ENCODE measurements around the gene OR4S1.
"Not testable (repeated sequence)": the region's sequence is repeated elsewhere in the genome, so short reads cannot be mapped to it uniquely, and the experiment has no call there.

The OR4S1 gene, protein sequence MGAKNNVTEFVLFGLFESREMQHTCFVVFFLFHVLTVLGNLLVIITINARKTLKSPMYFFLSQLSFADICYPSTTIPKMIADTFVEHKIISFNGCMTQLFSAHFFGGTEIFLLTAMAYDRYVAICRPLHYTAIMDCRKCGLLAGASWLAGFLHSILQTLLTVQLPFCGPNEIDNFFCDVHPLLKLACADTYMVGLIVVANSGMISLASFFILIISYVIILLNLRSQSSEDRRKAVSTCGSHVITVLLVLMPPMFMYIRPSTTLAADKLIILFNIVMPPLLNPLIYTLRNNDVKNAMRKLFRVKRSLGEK

GRCh38 chr11:48305923-48306322, at the start of gene OR4S1:
Gene OR4S1 (plus strand): TSS chr11:48306223. CDS start chr11:48306223, 0 bp downstream.
- DNase-seq (ENCODE audit: low spot score) = no peak

DNA sequence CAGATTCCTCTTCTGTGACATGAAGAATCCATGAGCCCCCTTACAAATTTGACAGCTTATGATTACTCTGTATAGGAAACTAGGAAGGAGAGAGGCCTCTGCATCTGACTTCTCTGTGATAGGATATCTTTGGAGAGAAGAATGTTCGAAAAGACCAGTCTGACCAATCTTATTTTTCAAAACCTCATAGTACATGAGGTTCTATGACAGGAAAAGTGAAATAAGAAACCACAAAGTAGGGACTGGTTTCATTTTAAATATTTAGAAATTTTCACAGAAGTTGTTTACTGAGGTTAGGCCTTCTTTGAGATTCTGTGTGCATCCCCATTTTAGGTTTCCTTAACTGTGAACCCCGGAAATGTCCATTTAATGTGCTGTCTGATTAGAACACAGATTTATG, 44.4 kb upstream of the OR4S1 start:
- no peak for DNase-seq (ENCODE audit: low spot score)

DNA sequence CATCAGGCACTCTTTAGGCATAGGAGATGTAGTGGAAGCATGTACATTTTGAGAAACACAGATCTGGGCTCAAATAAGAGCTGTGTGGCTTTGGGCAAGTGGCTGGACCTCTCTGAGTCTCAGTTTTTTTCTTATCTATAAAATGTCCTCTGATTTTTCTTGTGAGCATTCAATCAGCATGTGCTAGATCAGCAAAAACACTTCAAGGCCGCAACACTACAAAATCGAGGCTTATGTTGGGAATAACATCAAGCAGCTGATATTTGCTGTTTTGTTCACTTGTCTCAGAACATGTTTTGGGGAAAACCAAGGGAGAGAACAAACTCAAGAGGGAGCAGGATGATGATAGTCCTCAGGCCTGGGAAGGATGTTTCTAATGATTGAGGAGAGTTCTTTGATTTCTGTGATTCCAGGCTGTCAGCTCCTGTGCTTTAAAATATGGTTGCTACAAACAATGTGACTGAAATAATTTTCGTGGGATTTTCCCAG, 42.6 kb upstream of the OR4S1 start, which contains the start of gene OR4X1:
TSS of gene OR4X1 (plus strand) at position 439 of the 489 bp plus-strand sequence. CDS start at position 439, 0 bp downstream.
- no peak for DNase-seq (ENCODE audit: low spot score)

DNA sequence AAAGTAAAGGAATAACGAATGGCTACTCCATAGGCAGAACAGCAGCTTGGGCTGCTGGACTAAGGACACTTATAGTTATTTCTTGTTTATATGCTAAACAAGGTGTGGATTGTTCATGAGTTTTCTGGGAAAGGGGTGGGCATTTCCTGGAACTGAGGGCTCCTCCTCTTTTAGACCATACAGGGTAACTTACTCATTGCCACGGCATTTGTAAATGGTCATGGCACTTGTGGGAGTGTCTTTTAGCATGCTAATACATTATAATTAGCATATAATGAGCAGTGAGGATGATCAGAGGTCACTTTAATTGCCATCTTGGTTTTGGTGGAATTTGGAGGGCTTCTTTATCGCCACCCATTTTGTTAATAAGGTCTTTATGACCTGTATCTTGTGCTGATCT, 35.4 kb upstream of the OR4S1 start:
- no peak for DNase-seq (ENCODE audit: low spot score)

DNA sequence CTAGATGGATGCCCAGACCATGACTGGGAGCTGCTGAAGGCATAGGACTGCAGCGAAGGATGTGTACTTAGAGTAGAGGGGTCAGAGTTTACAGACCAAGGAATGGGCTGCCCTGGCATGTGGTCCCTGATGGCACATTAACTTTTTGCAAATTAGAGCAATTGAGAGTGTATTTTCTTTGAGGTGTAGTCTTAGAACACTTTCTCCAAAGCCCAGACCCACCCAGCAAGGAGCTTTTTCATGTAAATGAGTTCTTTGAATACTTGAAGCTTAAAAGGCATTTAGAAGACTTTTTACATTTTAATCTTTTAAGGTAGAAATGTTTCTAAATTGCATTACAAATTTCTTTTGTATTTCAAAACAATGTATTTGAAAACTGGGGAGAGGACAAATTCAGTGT, 33.4 kb upstream of the OR4S1 start:
- no peak for DNase-seq (ENCODE audit: low spot score)

DNA sequence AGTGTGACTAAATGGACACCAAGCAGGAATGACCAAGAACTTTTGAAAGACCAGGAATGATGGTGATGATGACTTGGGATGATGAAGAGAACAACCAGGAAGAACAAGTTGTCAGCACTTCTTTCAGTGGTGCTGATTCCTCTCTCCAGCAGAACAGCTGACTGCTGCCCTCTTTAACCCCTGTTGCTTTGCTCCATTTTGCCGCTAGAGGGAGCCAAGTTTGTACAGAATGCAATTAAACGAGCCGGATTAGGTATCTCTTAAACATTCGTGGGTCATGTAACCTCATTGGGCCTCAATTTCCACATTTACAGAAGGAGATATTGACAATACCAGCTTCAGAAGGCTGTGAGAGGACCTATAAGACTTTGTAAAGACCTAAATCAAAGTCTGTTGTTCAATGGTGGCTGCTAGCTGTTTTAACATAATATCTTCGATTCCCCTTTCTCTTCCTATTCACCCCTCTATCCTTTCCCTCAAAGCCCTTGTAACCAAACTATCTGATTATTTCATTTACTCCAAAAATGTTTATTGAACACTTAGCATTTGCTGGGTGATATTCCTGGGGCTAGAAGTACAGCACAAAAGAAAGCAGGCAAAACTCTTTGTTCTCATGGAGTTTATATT, 1.9 kb downstream of the OR4S1 start:
- DNase-seq (ENCODE audit: low spot score) = peak; percentile 26

GRCh38 chr11:48313590-48313989, 7.6 kb downstream of the OR4S1 start:
- DNase-seq (ENCODE audit: low spot score) = not testable (repeated sequence)

GRCh38 chr11:48319813-48320212, 13.8 kb downstream of the OR4S1 start:
- not testable (repeated sequence) for DNase-seq (ENCODE audit: low spot score)

GRCh38 chr11:48324620-48325019, 18.6 kb downstream of the OR4S1 start, which contains the start of gene OR4C3:
Gene OR4C3 (plus strand): TSS chr11:48324920. CDS start chr11:48325022, 102 bp downstream.
- not testable (repeated sequence) for DNase-seq (ENCODE audit: low spot score)

- no peak for DNase-seq (ENCODE audit: low spot score)
These were observed 35.4 kb downstream of the OR4S1 start for GRCh38 chr11:48341466-48341865.

- DNase-seq (ENCODE audit: low spot score) = not testable (repeated sequence)
These were observed 36.5 kb downstream of the OR4S1 start for GRCh38 chr11:48342505-48342904.

- DNase-seq (ENCODE audit: low spot score) = not testable (repeated sequence)
These were observed 40.3 kb downstream of the OR4S1 start for GRCh38 chr11:48346286-48346685.

- DNase-seq (ENCODE audit: low spot score) = no peak
These were observed 48.0 kb downstream of the OR4S1 start for GRCh38 chr11:48354013-48354412.

DNA sequence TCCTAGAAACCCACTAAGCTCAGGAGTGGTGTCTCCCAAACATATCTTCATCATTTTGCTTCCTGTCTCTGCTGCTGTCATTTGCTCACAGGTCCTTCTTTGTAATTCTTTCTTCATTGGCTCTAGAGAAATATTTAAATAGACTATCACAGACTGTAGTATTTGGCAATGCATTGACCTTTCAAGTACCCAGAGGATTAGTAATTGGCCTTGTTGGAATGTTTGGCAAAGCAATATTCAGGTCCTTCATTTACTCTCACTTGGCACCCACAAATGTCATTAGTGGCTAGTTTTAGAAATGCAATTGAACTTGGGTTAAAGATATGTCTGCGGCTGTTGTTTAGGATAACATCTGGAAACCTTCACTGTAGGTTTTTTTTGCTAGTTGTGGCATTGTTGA, 48.7 kb downstream of the OR4S1 start:
- no peak for DNase-seq (ENCODE audit: low spot score)

Data from hepatic stellate cell (primary cell).